Cerebellar cortex (tissue), 1 donor: ENCODE measurements around the gene UGT1A5.

Experiments
- DNase-seq: peaks from one replicate; pipeline ENCODE4 v3.0.0-alpha.2; 2015; ENCODE audit warnings: low spot score

UGT1A5 gene

GRCh38 chr2:233810385-233810784 lies 97.7 kb downstream of the UGT1A5 start:
- DNase-seq = no peak

GRCh38 chr2:233811087-233811486 lies 98.4 kb downstream of the UGT1A5 start:
- no peak for DNase-seq

- DNase-seq = no peak
Measured at GRCh38 chr2:233811732-233812131, 99.0 kb downstream of the UGT1A5 start.

- no peak for DNase-seq
Measured at GRCh38 chr2:233813236-233814055, 100.7 kb downstream of the UGT1A5 start.

GRCh38 chr2:233814056-233814835 lies 101.5 kb downstream of the UGT1A5 start:
- DNase-seq = no peak

DNA sequence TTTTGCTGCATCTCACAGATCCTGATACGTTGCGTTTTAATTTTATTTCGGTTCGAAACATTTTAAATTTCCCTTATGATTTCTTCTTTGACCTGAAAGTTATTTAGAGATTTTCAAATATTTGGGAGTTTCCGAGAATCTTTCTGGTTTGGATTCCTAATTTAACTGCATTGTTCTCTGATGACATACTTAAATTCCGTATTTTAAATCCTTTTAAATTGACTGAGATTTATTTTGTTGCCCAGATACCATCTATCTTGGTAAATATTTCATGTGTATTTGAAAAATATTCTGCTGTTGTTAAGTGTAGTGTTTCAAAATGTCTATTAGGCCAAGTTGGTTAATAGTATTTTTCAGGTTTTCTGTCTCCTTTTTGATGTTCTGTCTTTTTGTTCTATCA lies 103.2 kb downstream of the UGT1A5 start:
- DNase-seq = no peak

- no peak for DNase-seq
Measured at GRCh38 chr2:233816334-233816733, 103.6 kb downstream of the UGT1A5 start.

GRCh38 chr2:233816771-233817170 lies 104.1 kb downstream of the UGT1A5 start:
- no peak for DNase-seq

DNA sequence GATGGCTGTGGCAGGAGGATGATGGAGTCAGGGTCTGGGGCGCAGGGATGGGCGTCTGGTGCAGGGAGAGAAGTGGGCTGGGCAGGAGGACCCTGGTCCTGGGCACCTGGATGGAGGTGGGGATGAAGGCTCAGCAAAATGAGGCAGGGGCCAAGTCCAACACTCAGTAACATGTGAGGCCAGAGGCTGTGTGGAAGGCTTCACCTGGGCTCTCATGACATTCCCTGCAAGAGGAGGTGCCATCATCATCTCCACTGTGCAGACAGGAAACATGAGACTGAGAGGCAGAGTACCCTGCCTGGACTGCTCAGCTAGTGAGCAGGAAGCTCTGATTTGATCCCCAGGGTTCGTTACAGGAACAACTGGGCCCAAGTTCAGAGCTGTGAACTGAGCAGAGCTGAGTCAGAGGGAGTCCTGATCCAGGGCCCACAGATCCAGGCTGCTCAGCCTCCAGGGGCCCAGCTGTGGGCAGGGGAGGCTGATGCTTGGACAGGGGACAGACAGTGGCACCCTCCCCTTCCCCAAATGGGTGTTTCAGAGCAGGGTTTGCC lies 104.7 kb downstream of the UGT1A5 start:
- no peak for DNase-seq

DNA sequence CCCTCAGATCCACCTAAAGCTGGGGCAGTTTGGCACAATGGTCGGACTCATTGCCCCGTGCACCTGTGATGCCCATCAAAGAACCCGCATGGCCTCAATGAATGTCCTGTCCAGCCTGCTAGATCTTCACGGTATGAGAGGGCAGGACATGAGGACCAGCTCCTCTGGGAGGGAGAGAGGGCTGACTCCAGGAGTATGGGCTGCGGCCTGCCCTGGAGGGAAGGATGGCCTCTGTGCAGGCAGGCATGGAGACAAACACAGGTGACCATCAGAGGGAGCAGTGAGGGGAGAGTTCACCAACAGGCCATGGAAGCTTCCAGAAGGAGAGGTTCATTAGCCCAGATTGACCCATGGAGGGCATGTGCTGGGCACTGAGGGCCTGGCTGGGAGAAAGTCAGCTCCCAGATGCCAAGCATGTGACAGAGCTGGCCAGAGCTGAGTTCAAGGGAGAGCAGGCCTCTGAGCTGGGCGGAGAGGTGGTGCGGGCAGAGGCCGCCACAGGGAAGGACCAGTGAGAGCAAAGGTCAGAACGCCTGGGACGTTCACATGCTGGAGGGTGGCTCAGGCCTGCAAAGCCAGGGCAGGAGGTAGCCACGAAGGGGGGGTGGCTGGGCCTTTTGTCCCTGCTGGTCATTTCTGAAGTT lies 105.4 kb downstream of the UGT1A5 start:
- no peak for DNase-seq

- DNase-seq = no peak
Measured at GRCh38 chr2:233818639-233819621, 106.2 kb downstream of the UGT1A5 start.

DNA sequence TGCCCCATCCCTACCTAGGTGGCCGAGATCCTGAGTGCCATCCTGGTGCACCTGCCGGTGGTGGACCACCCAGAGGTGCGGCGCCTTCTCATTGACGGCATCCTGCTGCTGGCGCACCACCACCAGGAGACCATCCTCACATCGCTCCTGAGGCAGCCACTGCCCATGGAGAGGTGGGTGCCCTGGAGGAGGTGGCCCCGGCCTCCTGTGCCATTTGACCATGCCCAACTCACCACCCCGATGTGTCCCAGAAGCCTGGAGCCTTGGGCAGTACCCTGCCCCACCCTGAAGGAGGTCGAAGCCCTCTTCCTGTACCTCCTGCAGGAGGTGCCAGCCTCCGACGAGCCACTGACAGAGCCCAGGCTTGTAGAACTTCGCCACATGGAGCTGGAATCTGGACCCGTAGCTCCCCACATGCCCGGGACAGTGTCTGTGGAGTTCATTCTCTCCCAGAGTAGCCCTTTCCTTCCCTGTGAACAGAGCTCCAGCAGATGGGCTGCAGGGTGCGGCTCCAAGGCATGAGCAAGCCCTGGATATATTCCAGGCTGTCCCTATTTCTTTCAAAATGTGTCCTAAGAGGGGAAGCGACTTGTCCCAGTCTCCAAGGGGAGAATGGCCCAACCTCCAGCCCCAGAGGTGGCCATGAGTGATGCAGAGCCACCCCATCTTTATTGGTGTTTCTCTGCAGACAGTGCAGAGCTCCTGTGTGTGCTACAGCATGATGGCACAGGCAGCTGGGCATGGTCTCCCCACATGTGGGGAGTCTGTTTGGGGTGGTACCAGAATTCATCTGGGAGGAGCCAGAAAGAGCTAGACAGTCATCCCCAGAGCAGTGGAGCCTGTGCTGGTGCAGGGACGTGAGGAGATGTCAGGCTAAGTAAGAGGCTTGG lies 107.4 kb downstream of the UGT1A5 start:
- no peak for DNase-seq

- DNase-seq = no peak
Measured at GRCh38 chr2:233820774-233821105, 108.0 kb downstream of the UGT1A5 start.

DNA sequence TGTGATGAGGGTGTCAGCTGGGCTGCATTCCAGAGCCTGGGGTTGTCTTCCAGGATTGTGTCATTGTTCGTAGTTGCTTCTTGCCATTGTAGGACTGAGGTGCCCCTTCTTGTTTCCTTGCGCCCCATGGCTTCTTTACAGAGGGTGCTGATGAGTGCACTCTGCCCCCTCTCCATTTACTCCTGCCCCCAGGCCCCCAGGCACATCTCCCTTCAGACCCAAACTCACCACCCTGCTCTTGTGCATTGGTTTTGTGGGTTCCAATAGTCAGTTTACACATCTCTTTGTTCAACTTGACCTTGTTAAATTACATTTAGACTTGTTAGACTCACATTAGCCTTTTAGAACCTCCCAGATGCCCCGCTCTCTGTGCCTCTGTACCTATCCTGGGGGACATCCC lies 108.5 kb downstream of the UGT1A5 start:
- DNase-seq = no peak

GRCh38 chr2:233821709-233822100 lies 109.0 kb downstream of the UGT1A5 start:
- DNase-seq = no peak

GRCh38 chr2:233822101-233822771 lies 109.5 kb downstream of the UGT1A5 start:
- no peak for DNase-seq
